Fibroblast of skin of scalp (primary cell): ENCODE results near the gene KLHL29.
A peak's percentile ranks its signal among the peaks of the same experiment; 100 is the strongest.

ENCODE experiments used
- DNase-seq: peaks from one replicate; pipeline ENCODE4 v3.0.0-alpha.2; 2013

Gene KLHL29

GRCh38 chr2:23423062-23423872 is 38.3 kb downstream of the KLHL29 start:
- no peak for DNase-seq

GRCh38 chr2:23423873-23424680 is 39.1 kb downstream of the KLHL29 start:
- DNase-seq, result no peak

- no peak for DNase-seq
These were observed 40.4 kb downstream of the KLHL29 start for GRCh38 chr2:23425338-23425871.

- DNase-seq, result no peak
These were observed 40.9 kb downstream of the KLHL29 start for GRCh38 chr2:23425885-23426262.

GRCh38 chr2:23426263-23426905 is 41.4 kb downstream of the KLHL29 start:
- DNase-seq, result peak; percentile 38

GRCh38 chr2:23427350-23427749 is 42.4 kb downstream of the KLHL29 start:
- DNase-seq, result no peak

- no peak for DNase-seq
These were observed 43.0 kb downstream of the KLHL29 start for GRCh38 chr2:23427976-23428375.

- no peak for DNase-seq
These were observed 44.1 kb downstream of the KLHL29 start for GRCh38 chr2:23429036-23429435.

GRCh38 chr2:23430263-23430662 is 45.3 kb downstream of the KLHL29 start:
- DNase-seq, result peak; percentile 83

- no peak for DNase-seq
These were observed 47.6 kb downstream of the KLHL29 start for GRCh38 chr2:23432531-23432930.

GRCh38 chr2:23433282-23433681 is 48.3 kb downstream of the KLHL29 start:
- DNase-seq, result no peak

GRCh38 chr2:23434721-23435121 is 49.7 kb downstream of the KLHL29 start:
- DNase-seq, result no peak

GRCh38 chr2:23435250-23436035 is 50.5 kb downstream of the KLHL29 start:
- no peak for DNase-seq

GRCh38 chr2:23436346-23437098 is 51.5 kb downstream of the KLHL29 start:
- DNase-seq, result no peak

- no peak for DNase-seq
These were observed 56.4 kb downstream of the KLHL29 start for GRCh38 chr2:23441414-23441813.

- peak; percentile 73 for DNase-seq
These were observed 60.5 kb downstream of the KLHL29 start for GRCh38 chr2:23445450-23445868.

GRCh38 chr2:23446916-23447315 is 61.9 kb downstream of the KLHL29 start:
- DNase-seq, result no peak

- DNase-seq, result no peak
These were observed 62.4 kb downstream of the KLHL29 start for GRCh38 chr2:23447405-23447804.

- DNase-seq, result peak; percentile 20
These were observed 63.9 kb downstream of the KLHL29 start for GRCh38 chr2:23448906-23449305.

GRCh38 chr2:23449413-23449812 is 64.4 kb downstream of the KLHL29 start:
- DNase-seq, result no peak

- DNase-seq, result no peak
These were observed 64.9 kb downstream of the KLHL29 start for GRCh38 chr2:23449831-23450331.
